HG03439 (cell line): ENCODE data around the gene SUPT5H.

Source experiments
- ATAC-seq: cut with Tn5 transposase; IDR thresholded peaks from one replicate; pipeline ENCODE4 v1.9.1; 2021; ENCODE audit warnings: mild to moderate bottlenecking, moderate library complexity; ENCODE audit not compliant: unreplicated experiment

Gene SUPT5H

GRCh38 chr19:39445196-39446111 lies at the start of gene SUPT5H:
TSS of gene SUPT5H (plus strand) at chr19:39445582. CDS start at chr19:39445891, 309 bp downstream.
- ATAC-seq = peak; percentile 78

DNA sequence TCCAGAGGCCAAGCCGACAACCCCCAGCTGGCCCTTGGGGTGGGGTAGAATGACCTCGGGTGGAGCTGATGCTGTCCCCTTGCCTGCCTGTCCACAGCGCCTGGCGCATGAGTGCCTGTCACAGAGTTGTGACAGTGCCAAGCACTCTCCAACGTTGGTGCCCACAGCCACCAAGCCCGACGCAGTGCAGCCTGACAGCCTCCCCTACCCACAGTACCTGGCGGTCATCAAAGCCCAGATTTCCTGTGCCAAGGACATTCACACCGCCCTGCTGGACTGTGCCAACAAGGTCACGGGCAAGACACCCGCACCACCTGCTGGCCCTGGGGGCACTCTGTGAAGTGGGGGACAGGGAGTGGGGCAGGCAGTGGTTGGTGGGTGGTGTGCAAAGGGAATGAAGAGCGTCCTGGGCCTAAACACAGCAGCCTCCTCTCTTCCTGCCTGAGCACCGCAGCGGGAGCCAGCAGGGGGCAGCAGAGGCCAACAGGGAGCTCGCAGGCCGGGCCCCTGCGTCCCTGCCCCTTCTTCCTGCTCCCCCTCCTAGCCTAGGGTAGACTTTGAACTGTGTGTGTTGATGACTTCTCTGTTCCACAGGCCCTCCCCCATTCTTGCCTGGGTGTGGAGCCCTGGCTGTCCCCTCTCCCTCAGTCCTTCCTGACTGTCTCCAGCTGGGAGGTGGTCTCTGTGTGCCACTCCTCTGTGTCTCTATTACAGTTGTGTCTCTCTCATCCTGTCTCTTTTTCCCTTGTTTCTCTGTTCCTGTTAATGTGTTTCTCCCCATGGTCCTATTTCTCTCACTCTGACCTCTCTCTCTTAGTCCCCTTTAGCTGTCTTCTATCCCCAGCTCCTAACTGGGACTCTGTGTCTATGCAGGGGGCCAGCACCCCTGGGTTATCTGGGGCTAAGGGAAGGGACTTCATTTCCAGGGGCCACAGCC lies 47.8 kb upstream of the SUPT5H start:
- no peak for ATAC-seq

DNA sequence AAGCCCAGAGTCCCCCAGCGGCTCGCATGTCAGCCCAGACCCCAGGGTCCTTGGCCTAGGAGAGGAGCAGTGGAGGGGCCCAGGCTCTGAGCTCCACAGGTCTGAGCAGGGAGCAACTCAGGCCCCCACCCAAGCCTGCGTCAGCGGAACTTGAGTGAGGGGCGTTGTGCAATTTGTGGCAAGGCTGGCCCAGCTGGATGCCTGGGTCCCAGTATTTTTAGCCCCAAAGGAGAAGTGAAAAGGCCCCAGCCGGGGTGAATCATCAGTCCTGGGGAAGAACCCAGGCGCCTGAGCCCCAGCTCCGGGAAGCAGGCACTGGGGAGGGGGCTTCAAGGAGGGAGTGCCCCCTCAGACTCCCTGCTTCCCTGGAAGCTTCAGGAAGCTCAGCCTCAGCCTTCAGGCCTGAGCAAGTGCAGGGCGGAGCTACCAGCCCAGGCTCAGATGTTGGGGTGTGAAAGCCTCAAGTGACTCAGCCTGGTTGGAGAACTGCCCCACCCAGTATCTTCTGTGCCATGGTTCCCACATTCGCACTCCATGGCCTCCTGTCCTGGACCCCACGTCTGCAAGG lies 47.0 kb upstream of the SUPT5H start:
- no peak for ATAC-seq

DNA sequence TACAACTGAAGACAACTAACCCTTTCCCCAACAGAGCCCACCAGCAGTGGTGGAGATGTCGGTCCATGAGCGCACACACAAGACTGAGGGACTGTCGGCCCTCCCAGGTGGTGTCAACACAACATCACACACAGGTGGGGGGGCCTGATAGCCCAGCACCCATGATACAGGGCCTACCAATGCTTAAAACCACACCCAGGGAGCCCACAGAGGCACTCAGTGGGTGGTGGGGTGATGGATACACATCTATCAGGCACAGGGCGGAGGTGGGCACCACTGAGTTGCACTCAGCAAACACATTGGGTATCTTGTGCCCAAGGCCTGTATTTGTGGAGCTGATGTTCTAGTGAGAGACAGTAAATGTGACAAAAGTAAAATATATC lies 45.7 kb upstream of the SUPT5H start:
- ATAC-seq = no peak

DNA sequence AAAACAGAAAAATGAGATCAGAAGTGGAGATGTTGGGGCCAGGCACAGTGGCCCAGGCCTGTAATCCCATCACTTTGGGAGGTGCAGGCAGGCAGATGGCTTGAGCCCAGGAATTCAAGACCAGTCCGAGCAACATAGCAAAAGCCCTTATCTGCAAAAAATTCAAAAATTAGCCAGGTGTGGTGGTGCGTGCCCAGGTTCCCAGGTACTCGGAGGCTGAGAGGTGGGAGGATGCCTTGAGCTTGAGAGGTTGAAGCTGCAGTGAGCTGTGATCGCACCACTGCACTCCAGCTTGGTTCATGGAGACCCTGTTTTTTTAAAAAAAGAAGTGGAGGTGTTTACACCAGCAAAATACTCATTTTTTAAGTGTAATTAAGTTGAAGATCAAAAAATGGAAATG lies 45.3 kb upstream of the SUPT5H start:
- no peak for ATAC-seq

DNA sequence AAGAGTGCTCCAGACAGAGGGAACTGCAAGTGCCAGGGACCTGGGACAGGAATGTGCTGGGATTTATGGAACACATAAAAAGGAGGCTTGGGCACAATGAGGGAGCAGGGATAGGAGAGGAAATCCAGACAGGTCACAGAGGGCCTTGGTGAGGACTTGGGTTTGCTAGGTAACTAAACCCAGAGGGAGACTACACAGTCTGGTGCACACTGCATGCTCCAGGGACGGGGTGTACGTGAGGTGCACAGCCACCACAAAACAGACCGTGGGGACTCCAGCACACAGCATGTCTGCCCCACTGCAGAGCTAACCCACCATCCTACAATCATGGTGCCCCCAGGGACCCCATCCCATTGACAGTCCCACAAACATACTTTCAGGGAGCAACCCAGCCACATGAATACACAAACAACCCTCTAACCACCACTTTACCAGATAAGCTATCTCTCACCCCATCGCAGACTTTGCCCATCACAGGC lies 44.3 kb upstream of the SUPT5H start:
- ATAC-seq = no peak

DNA sequence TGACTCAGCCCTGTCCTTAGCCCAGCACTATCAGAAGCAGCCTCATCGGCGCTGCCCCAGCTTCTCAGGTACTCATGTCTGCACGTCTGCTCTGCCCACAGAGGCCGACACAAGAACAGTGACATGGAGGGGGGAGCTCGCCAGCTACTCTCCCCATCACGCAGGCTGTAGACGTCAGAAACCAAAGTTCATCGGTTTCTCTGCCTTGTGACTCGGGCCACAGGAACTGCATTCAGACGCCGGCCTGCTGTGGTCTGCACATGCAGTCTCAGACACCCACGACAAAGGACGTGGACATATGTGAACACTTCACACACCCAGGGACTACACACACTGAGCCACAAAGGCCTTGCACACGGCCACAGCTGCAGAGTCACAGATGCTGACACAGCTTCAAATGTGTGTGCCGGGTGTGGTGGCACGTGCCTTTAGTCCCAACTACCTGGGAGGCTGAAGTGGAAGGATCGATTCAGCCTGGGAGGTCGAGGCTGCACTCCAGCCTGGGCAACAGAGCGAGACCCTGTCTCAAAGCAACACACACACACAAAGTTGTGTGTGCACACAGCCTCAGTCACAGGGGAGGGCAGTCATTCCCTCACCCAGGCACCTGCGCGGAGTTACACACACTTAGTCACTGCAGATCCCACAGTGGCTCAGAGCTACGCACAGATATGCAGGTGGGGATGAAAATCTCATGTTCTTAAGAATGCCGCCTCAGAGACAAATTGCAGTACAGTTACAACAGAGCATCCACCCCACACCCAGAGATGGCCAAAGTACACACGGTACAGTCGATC lies 43.6 kb upstream of the SUPT5H start:
- ATAC-seq = no peak

- ATAC-seq = no peak
These were observed 42.8 kb upstream of the SUPT5H start for GRCh38 chr19:39402346-39403300.

DNA sequence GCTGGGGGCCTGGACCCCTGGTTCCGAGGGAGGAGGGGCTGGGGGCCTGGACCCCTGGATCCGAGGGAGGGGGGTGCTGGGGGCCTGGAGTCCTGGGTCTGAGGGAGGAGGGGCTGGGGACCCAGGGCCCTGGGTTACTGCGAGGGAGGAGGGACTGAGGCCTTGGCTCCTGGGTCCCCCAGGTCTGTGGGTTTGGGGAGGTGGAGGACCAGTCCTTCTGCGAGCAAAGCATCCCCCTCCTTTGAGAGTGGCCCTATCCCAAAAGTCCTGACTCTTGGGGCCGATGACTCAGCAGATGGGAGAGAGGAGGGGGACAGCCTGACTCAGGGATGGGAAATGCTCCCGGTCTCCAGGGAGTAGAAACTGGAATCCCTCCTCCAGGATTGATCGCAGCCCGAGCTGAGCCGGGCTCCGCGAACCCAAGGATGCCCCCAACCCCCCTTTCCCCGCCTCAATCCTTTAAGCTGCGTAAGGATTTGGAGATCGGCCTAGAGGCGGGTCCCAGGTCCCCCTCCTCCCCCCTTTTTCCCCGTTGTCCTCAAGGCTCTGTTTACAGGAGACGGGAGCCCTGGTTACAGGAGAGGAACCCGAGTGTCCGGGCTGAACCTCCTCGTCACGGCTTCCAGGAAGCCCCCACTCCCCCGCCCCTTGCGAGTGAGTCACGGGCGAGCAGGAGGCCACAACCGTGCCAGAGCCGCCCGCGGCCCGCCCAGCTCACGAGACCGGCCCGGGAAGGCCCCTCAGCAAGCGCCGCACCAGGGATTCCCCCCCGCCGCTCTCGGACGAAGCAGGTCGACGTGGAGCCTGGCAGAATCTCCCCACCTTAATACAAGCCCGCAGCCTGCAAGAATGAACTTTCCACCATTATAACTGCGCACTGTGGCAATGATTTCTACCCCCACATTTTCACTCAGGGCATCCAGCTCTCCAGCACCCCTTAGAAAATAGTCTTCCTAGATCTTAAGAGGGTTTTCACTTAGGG lies 41.8 kb upstream of the SUPT5H start:
- ATAC-seq = peak; percentile 29

DNA sequence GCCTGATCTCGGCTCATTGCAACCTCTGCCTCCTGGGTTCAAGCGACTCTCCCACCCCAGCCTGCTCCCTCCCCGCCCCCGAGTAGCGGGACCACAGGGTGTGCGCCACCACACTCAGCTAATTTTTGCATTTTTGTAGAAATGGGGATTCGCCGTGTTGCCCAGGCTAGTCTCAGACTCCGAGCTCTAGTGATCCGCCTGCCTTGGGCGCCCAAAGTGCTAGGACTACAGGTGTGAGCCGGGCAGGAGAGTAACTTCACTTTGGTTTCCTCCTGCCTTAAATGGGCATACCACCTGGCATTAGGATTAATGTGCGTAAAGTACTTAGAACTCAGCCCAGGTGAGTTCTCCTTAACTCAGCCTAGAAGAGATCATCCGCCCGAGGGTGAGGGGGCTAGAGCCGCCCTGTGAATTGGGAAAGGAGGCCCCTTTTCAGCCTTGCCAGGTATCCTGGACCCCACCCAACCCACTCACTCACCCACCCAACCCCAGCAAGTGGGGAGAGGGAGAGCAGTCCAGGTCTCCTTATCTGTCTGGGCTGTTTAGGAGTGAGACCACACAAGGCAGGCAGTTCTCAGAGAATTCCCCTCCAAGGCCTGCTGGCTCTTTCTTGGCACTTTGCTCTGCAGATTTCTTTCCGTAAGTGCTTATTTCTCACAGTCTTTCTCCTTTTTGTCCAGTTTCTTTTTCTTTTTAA lies 40.0 kb upstream of the SUPT5H start:
- ATAC-seq = no peak

- ATAC-seq = no peak
These were observed 39.3 kb upstream of the SUPT5H start for GRCh38 chr19:39405958-39406655.

GRCh38 chr19:39406656-39407409 lies 38.5 kb upstream of the SUPT5H start, which contains the start of gene ZFP36:
TSS of gene ZFP36 (plus strand) at chr19:39406847. CDS start at chr19:39406905, 58 bp downstream.
- ATAC-seq = peak; percentile 17

- ATAC-seq = no peak
These were observed 38.0 kb upstream of the SUPT5H start for GRCh38 chr19:39407410-39407659.

GRCh38 chr19:39407660-39408391 lies 37.6 kb upstream of the SUPT5H start:
- no peak for ATAC-seq

DNA sequence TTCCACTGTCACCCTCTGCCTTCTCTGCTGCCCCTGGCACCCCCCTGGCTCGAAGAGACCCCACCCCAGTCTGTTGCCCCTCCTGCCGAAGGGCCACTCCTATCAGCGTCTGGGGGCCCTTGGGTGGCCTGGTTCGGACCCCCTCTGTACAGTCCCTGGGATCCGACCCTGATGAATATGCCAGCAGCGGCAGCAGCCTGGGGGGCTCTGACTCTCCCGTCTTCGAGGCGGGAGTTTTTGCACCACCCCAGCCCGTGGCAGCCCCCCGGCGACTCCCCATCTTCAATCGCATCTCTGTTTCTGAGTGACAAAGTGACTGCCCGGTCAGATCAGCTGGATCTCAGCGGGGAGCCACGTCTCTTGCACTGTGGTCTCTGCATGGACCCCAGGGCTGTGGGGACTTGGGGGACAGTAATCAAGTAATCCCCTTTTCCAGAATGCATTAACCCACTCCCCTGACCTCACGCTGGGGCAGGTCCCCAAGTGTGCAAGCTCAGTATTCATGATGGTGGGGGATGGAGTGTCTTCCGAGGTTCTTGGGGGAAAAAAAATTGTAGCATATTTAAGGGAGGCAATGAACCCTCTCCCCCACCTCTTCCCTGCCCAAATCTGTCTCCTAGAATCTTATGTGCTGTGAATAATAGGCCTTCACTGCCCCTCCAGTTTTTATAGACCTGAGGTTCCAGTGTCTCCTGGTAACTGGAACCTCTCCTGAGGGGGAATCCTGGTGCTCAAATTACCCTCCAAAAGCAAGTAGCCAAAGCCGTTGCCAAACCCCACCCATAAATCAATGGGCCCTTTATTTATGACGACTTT lies 36.8 kb upstream of the SUPT5H start:
- ATAC-seq = no peak
